ENCODE measurements around the gene PPP1R12B.

The PPP1R12B gene

GRCh38 chr1:202564958-202565495, 216.5 kb downstream of the PPP1R12B start:
- no peaks in the 10 kb centered on the region for H4K20me1 ChIP-seq (ENCODE audit: insufficient read depth, low read length)
- H3K27me3 ChIP-seq (ENCODE audit: insufficient read depth, low read length, poor library complexity) = no peaks in the 10 kb centered on the region
- H3K9ac ChIP-seq (ENCODE audit: low read depth, low read length) = no peak overlapping the region
- H3K36me3 ChIP-seq (ENCODE audit: insufficient read depth, low read length) = peaks cover 15% of the 10 kb centered on the region; the same call in 1 of the 2 replicates
- ATAC-seq (ENCODE audit: insufficient read depth, low read depth) = no peak
- no peak overlapping the region for H3K27ac ChIP-seq (ENCODE audit: low read length)
- no peak overlapping the region for H3K4me2 ChIP-seq (ENCODE audit: insufficient read depth, low read length)
- H3K79me2 ChIP-seq (ENCODE audit: insufficient read depth, low read length) = no peaks in the 10 kb centered on the region
- H3K9me3 ChIP-seq (ENCODE audit: insufficient read depth, low read length, severe bottlenecking) = no peaks in the 10 kb centered on the region
- H3K4me3 ChIP-seq (ENCODE audit: low read depth in 1 of 2, low read length in 2 of 2) = no peak overlapping the region
- no peak for DNase-seq
- H3K4me1 ChIP-seq (ENCODE audit: insufficient read depth, low read length) = no peaks in the 10 kb centered on the region
- no peak overlapping the region for H2AFZ ChIP-seq (ENCODE audit: low read depth, low read length)
- TF ChIP-seq CTCF (IDR thresholded peaks at IDR 0.05; ENCODE audit: borderline replicate concordance, extremely low read depth, low read length, poor library complexity, severe bottlenecking) = no peak
- no peak for TF ChIP-seq EZH2 (IDR thresholded peaks at IDR 0.05; ENCODE audit: borderline replicate concordance, low read depth, low read length, severe bottlenecking)

GRCh38 chr1:202565890-202566602, 217.5 kb downstream of the PPP1R12B start:
- Histone ChIP-seq H3K27ac (ENCODE audit: low read length) (no peak overlapping the region), H3K9ac (ENCODE audit: low read depth, low read length) (no peak overlapping the region)

GRCh38 chr1:202567738-202568137, 219.2 kb downstream of the PPP1R12B start:
- H3K27ac ChIP-seq (ENCODE audit: low read length) = no peak overlapping the region
- no peak overlapping the region for H3K9ac ChIP-seq (ENCODE audit: low read depth, low read length)
- no peak for ATAC-seq (ENCODE audit: insufficient read depth, low read depth)
- TF ChIP-seq CTCF (IDR thresholded peaks at IDR 0.05; ENCODE audit: borderline replicate concordance, extremely low read depth, low read length, poor library complexity, severe bottlenecking) (no peak), EZH2 (IDR thresholded peaks at IDR 0.05; ENCODE audit: borderline replicate concordance, low read depth, low read length, severe bottlenecking) (no peak)
- H3K4me3 ChIP-seq (ENCODE audit: low read depth in 1 of 2, low read length in 2 of 2) = no peak overlapping the region
- H2AFZ ChIP-seq (ENCODE audit: low read depth, low read length) = no peak overlapping the region
- H3K9me3 ChIP-seq (ENCODE audit: insufficient read depth, low read length, severe bottlenecking) = no peaks in the 10 kb centered on the region
- H3K79me2 ChIP-seq (ENCODE audit: insufficient read depth, low read length) = no peaks in the 10 kb centered on the region
- no peak overlapping the region for H3K4me2 ChIP-seq (ENCODE audit: insufficient read depth, low read length)
- H3K27me3 ChIP-seq (ENCODE audit: insufficient read depth, low read length, poor library complexity) = no peaks in the 10 kb centered on the region
- H3K36me3 ChIP-seq (ENCODE audit: insufficient read depth, low read length) = peaks cover 15% of the 10 kb centered on the region; the same call in 1 of the 2 replicates
- no peaks in the 10 kb centered on the region for H3K4me1 ChIP-seq (ENCODE audit: insufficient read depth, low read length)
- no peaks in the 10 kb centered on the region for H4K20me1 ChIP-seq (ENCODE audit: insufficient read depth, low read length)
- DNase-seq = no peak

More at GRCh38 chr1:202565890-202566602, 217.5 kb downstream of the PPP1R12B start:
- ATAC-seq (ENCODE audit: insufficient read depth, low read depth) (no peak), DNase-seq (no peak)
- H3K4me1 ChIP-seq (ENCODE audit: insufficient read depth, low read length) = no peaks in the 10 kb centered on the region
- H3K9me3 ChIP-seq (ENCODE audit: insufficient read depth, low read length, severe bottlenecking) = no peaks in the 10 kb centered on the region
- no peaks in the 10 kb centered on the region for H3K27me3 ChIP-seq (ENCODE audit: insufficient read depth, low read length, poor library complexity)
- TF ChIP-seq CTCF (IDR thresholded peaks at IDR 0.05; ENCODE audit: borderline replicate concordance, extremely low read depth, low read length, poor library complexity, severe bottlenecking) = no peak
- TF ChIP-seq EZH2 (IDR thresholded peaks at IDR 0.05; ENCODE audit: borderline replicate concordance, low read depth, low read length, severe bottlenecking) = no peak
- H4K20me1 ChIP-seq (ENCODE audit: insufficient read depth, low read length) = no peaks in the 10 kb centered on the region
- no peak overlapping the region for H2AFZ ChIP-seq (ENCODE audit: low read depth, low read length)
- no peaks in the 10 kb centered on the region for H3K79me2 ChIP-seq (ENCODE audit: insufficient read depth, low read length)
- peaks cover 15% of the 10 kb centered on the region; the same call in 1 of the 2 replicates for H3K36me3 ChIP-seq (ENCODE audit: insufficient read depth, low read length)
- no peak overlapping the region for H3K4me2 ChIP-seq (ENCODE audit: insufficient read depth, low read length)
- H3K4me3 ChIP-seq (ENCODE audit: low read depth in 1 of 2, low read length in 2 of 2) = no peak overlapping the region
